ENCODE data around the gene HADHA.

HADHA gene

GRCh38 chr2:26195040-26195984 is 49.1 kb downstream of the HADHA start:
- no peaks in the 10 kb centered on the region for H3K27me3 ChIP-seq (ENCODE audit: control insufficient read depth, insufficient read depth, low read length)
- H3K9me3 ChIP-seq (ENCODE audit: control insufficient read depth, insufficient read depth, low read length) = no peaks in the 10 kb centered on the region
- DNase-seq (ENCODE audit: low read depth, low spot score) = no peak
- no peak overlapping the region for H3K27ac ChIP-seq (ENCODE audit: low read length)
- no peaks in the 10 kb centered on the region for H3K4me1 ChIP-seq (ENCODE audit: control insufficient read depth, insufficient read depth, low read length)
- WGBS (ENCODE audit: insufficient coverage, insufficient read length) = no CpG with 5 or more reads among the region's 12 CpGs
- no peak overlapping the region for H3K4me3 ChIP-seq (ENCODE audit: low read length)
- peaks cover 19% of the 10 kb centered on the region; the same call in 1 of the 2 replicates for H3K36me3 ChIP-seq (ENCODE audit: control insufficient read depth, insufficient read depth, low read length)

GRCh38 chr2:26193578-26194231 is 50.7 kb downstream of the HADHA start:
- Histone ChIP-seq H3K27me3 (ENCODE audit: control insufficient read depth, insufficient read depth, low read length) (no peaks in the 10 kb centered on the region), H3K27ac (ENCODE audit: low read length) (no peak overlapping the region), H3K4me3 (ENCODE audit: low read length) (no peak overlapping the region), H3K36me3 (ENCODE audit: control insufficient read depth, insufficient read depth, low read length) (peaks cover 17% of the 10 kb centered on the region; the same call in 1 of the 2 replicates), H3K4me1 (ENCODE audit: control insufficient read depth, insufficient read depth, low read length) (no peaks in the 10 kb centered on the region), H3K9me3 (ENCODE audit: control insufficient read depth, insufficient read depth, low read length) (no peaks in the 10 kb centered on the region)
- no peak for DNase-seq (ENCODE audit: low read depth, low spot score)
- no CpG with 5 or more reads among the region's 10 CpGs for WGBS (ENCODE audit: insufficient coverage, insufficient read length)

- no peak for DNase-seq (ENCODE audit: low read depth, low spot score)
- WGBS (ENCODE audit: insufficient coverage, insufficient read length) = no CpG with 5 or more reads among the region's 20 CpGs
- H3K4me1 ChIP-seq (ENCODE audit: control insufficient read depth, insufficient read depth, low read length) = no peaks in the 10 kb centered on the region
- H3K27me3 ChIP-seq (ENCODE audit: control insufficient read depth, insufficient read depth, low read length) = no peaks in the 10 kb centered on the region
- H3K9me3 ChIP-seq (ENCODE audit: control insufficient read depth, insufficient read depth, low read length) = no peaks in the 10 kb centered on the region
- H3K4me3 ChIP-seq (ENCODE audit: low read length) = no peak overlapping the region
- no peak overlapping the region for H3K27ac ChIP-seq (ENCODE audit: low read length)
- peaks cover 10% of the 10 kb centered on the region; the same call in 1 of the 2 replicates for H3K36me3 ChIP-seq (ENCODE audit: control insufficient read depth, insufficient read depth, low read length)
Observed at GRCh38 chr2:26191316-26192159, 52.9 kb downstream of the HADHA start.

GRCh38 chr2:26190369-26190768 is 54.1 kb downstream of the HADHA start:
- peaks cover 8% of the 10 kb centered on the region; the same call in 1 of the 2 replicates for H3K36me3 ChIP-seq (ENCODE audit: control insufficient read depth, insufficient read depth, low read length)
- H3K9me3 ChIP-seq (ENCODE audit: control insufficient read depth, insufficient read depth, low read length) = no peaks in the 10 kb centered on the region
- DNase-seq (ENCODE audit: low read depth, low spot score) = no peak
- H3K4me3 ChIP-seq (ENCODE audit: low read length) = no peak overlapping the region
- H3K4me1 ChIP-seq (ENCODE audit: control insufficient read depth, insufficient read depth, low read length) = no peaks in the 10 kb centered on the region
- no peak overlapping the region for H3K27ac ChIP-seq (ENCODE audit: low read length)
- H3K27me3 ChIP-seq (ENCODE audit: control insufficient read depth, insufficient read depth, low read length) = no peaks in the 10 kb centered on the region
- WGBS (ENCODE audit: insufficient coverage, insufficient read length) = no CpG with 5 or more reads among the region's 7 CpGs

GRCh38 chr2:26189751-26190150 is 54.7 kb downstream of the HADHA start:
- H3K36me3 ChIP-seq (ENCODE audit: control insufficient read depth, insufficient read depth, low read length) = peaks cover 8% of the 10 kb centered on the region; the same call in 1 of the 2 replicates
- H3K4me1 ChIP-seq (ENCODE audit: control insufficient read depth, insufficient read depth, low read length) = no peaks in the 10 kb centered on the region
- H3K27me3 ChIP-seq (ENCODE audit: control insufficient read depth, insufficient read depth, low read length) = no peaks in the 10 kb centered on the region
- no peak for DNase-seq (ENCODE audit: low read depth, low spot score)
- no CpG with 5 or more reads among the region's 4 CpGs for WGBS (ENCODE audit: insufficient coverage, insufficient read length)
- H3K9me3 ChIP-seq (ENCODE audit: control insufficient read depth, insufficient read depth, low read length) = no peaks in the 10 kb centered on the region
- H3K27ac ChIP-seq (ENCODE audit: low read length) = no peak overlapping the region
- H3K4me3 ChIP-seq (ENCODE audit: low read length) = no peak overlapping the region

- no peak overlapping the region for H3K4me3 ChIP-seq (ENCODE audit: low read length)
- H3K4me1 ChIP-seq (ENCODE audit: control insufficient read depth, insufficient read depth, low read length) = no peaks in the 10 kb centered on the region
- no peak overlapping the region for H3K27ac ChIP-seq (ENCODE audit: low read length)
- peaks cover 2% of the 10 kb centered on the region; the same call in 1 of the 2 replicates for H3K36me3 ChIP-seq (ENCODE audit: control insufficient read depth, insufficient read depth, low read length)
- DNase-seq (ENCODE audit: low read depth, low spot score) = no peak
- no peaks in the 10 kb centered on the region for H3K27me3 ChIP-seq (ENCODE audit: control insufficient read depth, insufficient read depth, low read length)
- H3K9me3 ChIP-seq (ENCODE audit: control insufficient read depth, insufficient read depth, low read length) = no peaks in the 10 kb centered on the region
- WGBS (ENCODE audit: insufficient coverage, insufficient read length) = no CpG with 5 or more reads among the region's 4 CpGs
Observed at GRCh38 chr2:26189123-26189522, 55.3 kb downstream of the HADHA start.

- Histone ChIP-seq H3K27ac (ENCODE audit: low read length) (no peak overlapping the region), H3K4me3 (ENCODE audit: low read length) (no peak overlapping the region), H3K4me1 (ENCODE audit: control insufficient read depth, insufficient read depth, low read length) (no peaks in the 10 kb centered on the region), H3K36me3 (ENCODE audit: control insufficient read depth, insufficient read depth, low read length) (no peaks in the 10 kb centered on the region), H3K9me3 (ENCODE audit: control insufficient read depth, insufficient read depth, low read length) (no peaks in the 10 kb centered on the region), H3K27me3 (ENCODE audit: control insufficient read depth, insufficient read depth, low read length) (no peaks in the 10 kb centered on the region)
- WGBS (ENCODE audit: insufficient coverage, insufficient read length) = no CpG with 5 or more reads among the region's 16 CpGs
- no peak for DNase-seq (ENCODE audit: low read depth, low spot score)
Observed at GRCh38 chr2:26187537-26188104, 56.8 kb downstream of the HADHA start.

GRCh38 chr2:26187114-26187513 is 57.3 kb downstream of the HADHA start:
- Histone ChIP-seq H3K27me3 (ENCODE audit: control insufficient read depth, insufficient read depth, low read length) (no peaks in the 10 kb centered on the region), H3K36me3 (ENCODE audit: control insufficient read depth, insufficient read depth, low read length) (no peaks in the 10 kb centered on the region), H3K27ac (ENCODE audit: low read length) (no peak overlapping the region), H3K9me3 (ENCODE audit: control insufficient read depth, insufficient read depth, low read length) (no peaks in the 10 kb centered on the region), H3K4me3 (ENCODE audit: low read length) (no peak overlapping the region), H3K4me1 (ENCODE audit: control insufficient read depth, insufficient read depth, low read length) (no peaks in the 10 kb centered on the region)
- DNase-seq (ENCODE audit: low read depth, low spot score) = no peak
- WGBS (ENCODE audit: insufficient coverage, insufficient read length) = no CpG with 5 or more reads among the region's 15 CpGs

GRCh38 chr2:26185954-26186770 is 58.3 kb downstream of the HADHA start:
- Histone ChIP-seq H3K27ac (ENCODE audit: low read length) (no peak overlapping the region), H3K4me3 (ENCODE audit: low read length) (no peak overlapping the region), H3K27me3 (ENCODE audit: control insufficient read depth, insufficient read depth, low read length) (no peaks in the 10 kb centered on the region), H3K9me3 (ENCODE audit: control insufficient read depth, insufficient read depth, low read length) (no peaks in the 10 kb centered on the region), H3K4me1 (ENCODE audit: control insufficient read depth, insufficient read depth, low read length) (no peaks in the 10 kb centered on the region), H3K36me3 (ENCODE audit: control insufficient read depth, insufficient read depth, low read length) (no peaks in the 10 kb centered on the region)
- DNase-seq (ENCODE audit: low read depth, low spot score) = no peak
- WGBS (ENCODE audit: insufficient coverage, insufficient read length) = no CpG with 5 or more reads among the region's 16 CpGs
